RWPE2 (cell line): ENCODE data around the gene GLTPD2.
"Not testable (repeated sequence)": the region's sequence is repeated elsewhere in the genome, so short reads cannot be mapped to it uniquely, and the experiment has no call there.

Experiments used
- ATAC-seq: fragments of 200-7000 bp; cut with Tn5 transposase; 3 replicates; pipeline ENCODE4 v1.9.1; 2021; ENCODE audit warnings: low read depth
- DNase-seq: peaks from one replicate; pipeline ENCODE4 v3.0.0-alpha.2; 2020; ENCODE audit warnings: low spot score
- H3K27ac ChIP-seq: fragments of 450-650 bp; 2 replicates; pipeline ENCODE4 v1.5.1; 2017; ENCODE audit warnings: mild to moderate bottlenecking; ENCODE audit not compliant: poor library complexity, severe bottlenecking
- H3K27me3 ChIP-seq: fragments of 250-450 bp; sonication (Bioruptor Pico); 2 replicates; pipeline ENCODE4 v1.5.1; 2021; ENCODE audit warnings: mild to moderate bottlenecking, moderate library complexity; ENCODE audit not compliant: insufficient read depth, poor library complexity, severe bottlenecking
- H3K36me3 ChIP-seq: fragments of 250-450 bp; sonication (Bioruptor Pico); 2 replicates; pipeline ENCODE4 v1.5.1; 2020; ENCODE audit warnings: low read depth, mild to moderate bottlenecking, moderate library complexity
- H3K4me1 ChIP-seq: fragments of 250-450 bp; sonication (Bioruptor Pico); 2 replicates; pipeline ENCODE4 v1.5.1; 2021; ENCODE audit warnings: mild to moderate bottlenecking, moderate library complexity; ENCODE audit not compliant: insufficient read depth, poor library complexity, severe bottlenecking
- H3K4me3 ChIP-seq: fragments of 250-450 bp; sonication (Bioruptor Pico); 2 replicates; pipeline ENCODE4 v1.5.1; 2021; ENCODE audit warnings: mild to moderate bottlenecking, moderate library complexity; ENCODE audit not compliant: severe bottlenecking
- H3K9me3 ChIP-seq: fragments of 250-450 bp; sonication (Bioruptor Pico); 2 replicates; pipeline ENCODE4 v1.5.1; 2021; ENCODE audit warnings: mild to moderate bottlenecking, moderate library complexity; ENCODE audit not compliant: severe bottlenecking
- CTCF ChIP-seq: fragments of 450-650 bp; IDR thresholded peaks from one replicate; pipeline ENCODE4 v1.5.1; 2017; ENCODE audit warnings: mild to moderate bottlenecking, moderate library complexity; ENCODE audit not compliant: poor library complexity, severe bottlenecking

Gene GLTPD2

GRCh38 chr17:4818276-4818675 is 29.5 kb downstream of the GLTPD2 start:
- Histone ChIP-seq H3K27me3 (no peaks in the 10 kb centered on the region), H3K27ac (no peak overlapping the region), H3K9me3 (no peaks in the 10 kb centered on the region), H3K4me3 (no peak overlapping the region), H3K36me3 (peaks cover 28% of the 10 kb centered on the region), H3K4me1 (no peaks in the 10 kb centered on the region)
- no peak for ATAC-seq
- no peak for DNase-seq
- TF ChIP-seq CTCF, result no peak

GRCh38 chr17:4822835-4823234 is 34.1 kb downstream of the GLTPD2 start:
- H3K9me3 ChIP-seq, result no peaks in the 10 kb centered on the region
- H3K27me3 ChIP-seq, result no peaks in the 10 kb centered on the region
- TF ChIP-seq CTCF, result no peak
- 0 out of 2 replicates have a peak, but pooled peaks cover 3% of the 10 kb centered on the region for H3K36me3 ChIP-seq
- no peak overlapping the region for H3K27ac ChIP-seq
- H3K4me3 ChIP-seq, result no peak overlapping the region
- ATAC-seq (no peak), DNase-seq (no peak)
- no peaks in the 10 kb centered on the region for H3K4me1 ChIP-seq

- TF ChIP-seq CTCF, result no peak
- ATAC-seq, result peak; percentile 29; the same call in 1 of the 3 replicates
- Histone ChIP-seq H3K27ac (no peak overlapping the region), H3K27me3 (no peaks in the 10 kb centered on the region), H3K4me1 (no peaks in the 10 kb centered on the region), H3K9me3 (no peaks in the 10 kb centered on the region), H3K36me3 (0 out of 2 replicates have a peak, but pooled peaks cover 3% of the 10 kb centered on the region), H3K4me3 (no peak overlapping the region)
- no peak for DNase-seq
Measured at GRCh38 chr17:4823373-4824089, 34.8 kb downstream of the GLTPD2 start.

- H3K36me3 ChIP-seq, result no peaks in the 10 kb centered on the region
- TF ChIP-seq CTCF, result no peak
Measured at GRCh38 chr17:4827399-4827798, 38.6 kb downstream of the GLTPD2 start.

GRCh38 chr17:4832829-4833177 is 44.0 kb downstream of the GLTPD2 start:
- peak overlapping the region; percentile 87 for H3K4me3 ChIP-seq
- not testable (repeated sequence) for H3K27me3 ChIP-seq, H3K4me1 ChIP-seq, ATAC-seq, H3K9me3 ChIP-seq, DNase-seq
- H3K27ac ChIP-seq, result peak overlapping the region; percentile 82
- peaks cover 22% of the 10 kb centered on the region for H3K36me3 ChIP-seq

More at GRCh38 chr17:4827399-4827798, 38.6 kb downstream of the GLTPD2 start:
- Histone ChIP-seq H3K27me3 (no peaks in the 10 kb centered on the region), H3K9me3 (no peaks in the 10 kb centered on the region), H3K4me3 (no peak overlapping the region), H3K27ac (no peak overlapping the region), H3K4me1 (no peaks in the 10 kb centered on the region)
- ATAC-seq, result no peak
- DNase-seq, result no peak
